Brain microvascular endothelial cell (primary cell): ENCODE results near the gene ACOT9.
"Not testable (repeated sequence)": the region's sequence is repeated elsewhere in the genome, so short reads cannot be mapped to it uniquely, and the experiment has no call there.

Experiments
- DNase-seq: peaks from one replicate; pipeline ENCODE4 v3.0.0-alpha.2; 2020
- H3K27ac ChIP-seq: fragments of 250-450 bp; sonication (Bioruptor Pico); 2 replicates; pipeline ENCODE4 v1.5.1; 2020; ENCODE audit warnings: mild to moderate bottlenecking, moderate library complexity
- H3K27me3 ChIP-seq: fragments of 250-450 bp; sonication (Bioruptor Pico); replicated peaks from 2 replicates; pipeline ENCODE4 v1.5.1; 2020; ENCODE audit warnings: mild to moderate bottlenecking
- H3K36me3 ChIP-seq: fragments of 250-450 bp; sonication (Bioruptor Pico); replicated peaks from 2 replicates; pipeline ENCODE4 v1.5.1; 2020; ENCODE audit warnings: mild to moderate bottlenecking
- H3K4me3 ChIP-seq: 2 replicates; pipeline ENCODE4 v1.5.1; 2011; ENCODE audit warnings: low read depth, mild to moderate bottlenecking, control low read depth, low read length, moderate library complexity
- in situ Hi-C: cut with HindIII; loops from 2 replicates; pipeline ENCODE4 v1.10.0; 2017; ENCODE audit warnings: low sequenced_read_pairs, low pct_ligation_motif_present
- TF ChIP-seq, protein P1 (sequence below): IDR thresholded peaks from 2 replicates; pipeline ENCODE4 v1.5.1; 2011; ENCODE audit warnings: low read depth, mild to moderate bottlenecking, moderate library complexity, low read length, control low read depth, inconsistent platforms; ENCODE audit errors: missing control alignments

ACOT9 gene

DNA sequence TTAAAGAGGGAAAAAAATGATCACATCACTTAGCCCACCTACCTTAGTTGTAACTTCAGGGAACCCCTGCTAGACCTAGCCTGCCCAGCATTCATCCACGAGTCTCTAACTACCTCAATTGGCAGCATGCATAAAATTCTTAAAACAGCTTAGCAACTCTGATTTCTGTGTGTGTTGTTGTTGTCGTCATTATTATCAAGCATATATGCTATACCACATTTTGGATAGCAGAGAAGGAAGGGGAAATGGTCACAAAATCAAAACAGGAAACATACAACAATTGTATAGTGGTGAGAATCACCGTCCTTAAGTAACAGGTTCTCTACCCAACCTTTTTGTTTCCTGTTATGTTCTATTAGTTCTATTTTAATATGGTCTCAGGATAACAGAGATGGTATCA is 2.7 kb upstream of the ACOT9 start:
- in situ Hi-C loops, result no loop called here
- Histone ChIP-seq H3K27me3 (no peaks in the 10 kb centered on the region), H3K27ac (no peak overlapping the region), H3K36me3 (no peaks in the 10 kb centered on the region), H3K4me3 (no peak overlapping the region)
- TF ChIP-seq, protein P1, sequence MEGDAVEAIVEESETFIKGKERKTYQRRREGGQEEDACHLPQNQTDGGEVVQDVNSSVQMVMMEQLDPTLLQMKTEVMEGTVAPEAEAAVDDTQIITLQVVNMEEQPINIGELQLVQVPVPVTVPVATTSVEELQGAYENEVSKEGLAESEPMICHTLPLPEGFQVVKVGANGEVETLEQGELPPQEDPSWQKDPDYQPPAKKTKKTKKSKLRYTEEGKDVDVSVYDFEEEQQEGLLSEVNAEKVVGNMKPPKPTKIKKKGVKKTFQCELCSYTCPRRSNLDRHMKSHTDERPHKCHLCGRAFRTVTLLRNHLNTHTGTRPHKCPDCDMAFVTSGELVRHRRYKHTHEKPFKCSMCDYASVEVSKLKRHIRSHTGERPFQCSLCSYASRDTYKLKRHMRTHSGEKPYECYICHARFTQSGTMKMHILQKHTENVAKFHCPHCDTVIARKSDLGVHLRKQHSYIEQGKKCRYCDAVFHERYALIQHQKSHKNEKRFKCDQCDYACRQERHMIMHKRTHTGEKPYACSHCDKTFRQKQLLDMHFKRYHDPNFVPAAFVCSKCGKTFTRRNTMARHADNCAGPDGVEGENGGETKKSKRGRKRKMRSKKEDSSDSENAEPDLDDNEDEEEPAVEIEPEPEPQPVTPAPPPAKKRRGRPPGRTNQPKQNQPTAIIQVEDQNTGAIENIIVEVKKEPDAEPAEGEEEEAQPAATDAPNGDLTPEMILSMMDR, result no peak
- DNase-seq, result no peak

DNA sequence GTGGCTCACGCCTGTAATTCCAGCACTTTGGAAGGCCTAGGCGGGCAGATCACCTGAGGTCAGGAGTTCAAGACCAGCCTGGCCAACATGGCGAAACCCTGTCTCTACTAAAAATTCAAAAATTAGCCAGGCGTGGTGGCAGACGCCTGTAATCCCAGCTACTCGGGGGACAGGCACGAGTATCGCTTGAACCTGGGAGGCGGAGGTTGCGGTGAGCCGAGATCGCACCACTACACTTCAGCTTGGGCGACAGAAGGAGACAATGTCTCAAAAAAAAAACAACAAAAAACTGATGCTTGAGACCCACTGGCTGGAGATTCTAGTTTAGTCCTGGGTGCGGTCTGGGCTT is 521 bp upstream of the ACOT9 start:
- H3K27me3 ChIP-seq, in situ Hi-C loops, DNase-seq, H3K36me3 ChIP-seq: not testable (repeated sequence)
- peak overlapping the region; percentile 96 for H3K27ac ChIP-seq
- H3K4me3 ChIP-seq, result peak overlapping the region; percentile 84

DNA sequence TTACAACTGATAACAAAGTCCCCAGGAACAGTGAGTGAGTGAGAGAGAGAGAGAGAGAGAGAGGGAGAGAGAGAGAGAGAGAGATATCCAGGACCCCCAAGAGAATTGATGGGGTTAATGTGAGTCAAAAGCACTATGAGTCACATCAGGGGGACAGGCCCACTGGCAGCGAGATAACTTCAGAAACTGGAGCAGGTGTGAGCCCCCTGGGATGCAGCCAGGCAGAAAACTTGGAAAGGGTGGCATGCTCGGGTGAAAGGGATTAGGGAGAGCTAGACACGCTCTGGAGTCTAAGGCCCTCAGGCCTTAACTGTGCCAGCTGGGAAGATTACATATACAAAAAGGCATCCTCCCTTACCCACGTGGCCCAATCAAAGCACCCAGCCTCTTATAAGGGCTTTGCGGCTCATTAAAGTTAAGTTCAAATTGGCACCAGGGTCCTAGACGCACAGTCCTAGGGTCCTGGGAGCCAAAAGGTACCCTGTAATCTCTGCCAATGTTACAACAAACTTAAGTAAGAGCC is 841 bp downstream of the ACOT9 start:
- in situ Hi-C loops, result no loop called here
- Histone ChIP-seq H3K27me3 (no peaks in the 10 kb centered on the region), H3K27ac (peak overlapping the region; percentile 96), H3K4me3 (peak overlapping the region; percentile 84), H3K36me3 (no peaks in the 10 kb centered on the region)
- DNase-seq, result peak; percentile 50
- TF ChIP-seq, protein P1, result no peak

DNA sequence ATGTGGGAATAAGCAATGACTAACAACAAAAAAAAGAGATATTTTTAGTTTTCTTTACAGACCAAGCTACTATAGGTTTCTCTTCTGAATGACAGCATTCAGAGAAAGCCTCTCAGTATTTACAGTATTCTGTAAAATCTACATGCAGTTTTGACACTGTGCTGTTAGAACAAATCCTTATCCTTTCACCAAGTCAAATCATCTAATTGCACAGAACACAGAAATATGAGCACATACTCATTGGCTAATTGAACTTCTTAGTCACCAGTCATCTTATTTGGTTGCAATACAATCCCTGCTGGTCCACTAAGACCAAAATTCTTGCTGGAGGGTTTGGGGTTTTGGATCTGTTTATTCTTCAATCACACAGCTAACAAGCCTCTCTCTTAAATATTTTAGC is 5.7 kb downstream of the ACOT9 start:
- TF ChIP-seq, protein P1, result no peak
- peaks cover 3% of the 10 kb centered on the region for H3K36me3 ChIP-seq
- in situ Hi-C loops, result no loop called here
- H3K4me3 ChIP-seq, result no peak overlapping the region
- no peak for DNase-seq
- no peaks in the 10 kb centered on the region for H3K27me3 ChIP-seq
- H3K27ac ChIP-seq, result no peak overlapping the region

DNA sequence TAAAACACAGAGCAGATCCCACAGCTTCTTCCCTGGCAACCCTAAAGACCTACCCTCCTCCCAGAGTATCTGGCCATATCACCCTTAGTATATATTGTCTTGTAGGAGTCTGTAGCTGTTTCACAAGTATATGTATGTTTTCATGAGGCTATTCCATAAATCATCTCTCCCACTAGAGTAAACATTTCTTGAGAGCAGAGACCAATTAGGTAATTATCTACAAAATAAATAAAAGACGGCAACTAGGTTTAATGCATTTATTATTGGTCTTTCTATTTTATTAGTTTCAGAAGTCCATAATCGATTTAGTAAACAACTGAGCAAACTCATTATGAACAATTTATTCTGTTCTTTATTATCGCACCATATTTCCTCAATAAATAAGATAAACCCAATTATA is 7.0 kb downstream of the ACOT9 start:
- in situ Hi-C loops, result no loop called here
- Histone ChIP-seq H3K27me3 (no peaks in the 10 kb centered on the region), H3K4me3 (no peak overlapping the region), H3K27ac (no peak overlapping the region), H3K36me3 (peaks cover 4% of the 10 kb centered on the region)
- TF ChIP-seq, protein P1, result no peak
- DNase-seq, result no peak

DNA sequence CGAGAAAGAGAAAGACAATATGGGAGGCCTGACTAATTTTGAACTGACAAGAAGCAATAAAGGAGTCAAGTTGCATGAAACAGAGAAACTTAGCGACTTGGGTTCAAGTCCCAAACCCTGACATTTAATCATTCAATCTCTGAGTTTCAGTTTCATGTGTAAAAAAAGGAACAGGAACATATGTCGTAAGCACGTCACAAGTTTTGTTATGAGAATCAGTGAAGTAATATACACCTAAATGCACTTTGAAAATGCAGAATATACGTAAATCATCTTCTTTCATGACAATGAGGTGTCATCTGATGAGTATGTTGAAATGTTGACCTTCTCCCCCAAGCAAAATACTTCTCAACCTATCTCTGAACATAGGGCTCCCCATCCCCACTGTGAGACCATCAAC is 10.4 kb downstream of the ACOT9 start:
- H3K27ac ChIP-seq, result no peak overlapping the region
- H3K27me3 ChIP-seq, result no peaks in the 10 kb centered on the region
- DNase-seq, result no peak
- TF ChIP-seq, protein P1, result no peak
- peaks cover 12% of the 10 kb centered on the region for H3K36me3 ChIP-seq
- in situ Hi-C loops, result no loop called here
- no peak overlapping the region for H3K4me3 ChIP-seq
